Stimulated activated naive B cell treated with anti-CD40 and anti-IgM and Interleukin-4, amounts not matched to agents 10 μg/mL and 1 μg/mL and 100 μg/mL, for 72 hours (primary cell): ENCODE data around the gene HIC1.
A peak's percentile ranks its signal among the peaks of the same experiment; 100 is the strongest.

Experiments
- ATAC-seq, 2 donors: fragments of 150-1000 bp; cut with Tn5 transposase; replicated peaks; 2 replicates each; pipeline ENCODE4 v1.10.0; 2021; ENCODE audit warnings: moderate library complexity in 1 of 2
- DNase-seq: peaks from one replicate; pipeline ENCODE4 v3.0.0; 2021
- H3K27ac Mint-ChIP-seq: one replicate; pipeline ENCODE4 v1.8.0; 2022; ENCODE audit warnings: mild to moderate bottlenecking, mixed read lengths
- H3K27me3 Mint-ChIP-seq, 2 donors: one replicate each; pipeline ENCODE4 v1.8.0; 2022; ENCODE audit warnings: mixed read lengths in 2 of 2
- H3K36me3 Mint-ChIP-seq, 2 donors: one replicate each; pipeline ENCODE4 v1.8.0; 2022; ENCODE audit warnings: mixed read lengths in 2 of 2, mild to moderate bottlenecking in 1 of 2
- H3K4me1 Mint-ChIP-seq, 2 donors: one replicate each; pipeline ENCODE4 v1.8.0; 2022; ENCODE audit warnings: mixed read lengths in 2 of 2, mild to moderate bottlenecking in 1 of 2
- H3K4me3 Mint-ChIP-seq, 2 donors: one replicate each; pipeline ENCODE4 v1.8.0; 2022; ENCODE audit warnings: mild to moderate bottlenecking in 2 of 2, mixed read lengths in 2 of 2, moderate library complexity in 1 of 2
- H3K9me3 Mint-ChIP-seq, 2 donors: one replicate each; pipeline ENCODE4 v1.8.0; 2022; ENCODE audit warnings: mixed read lengths in 2 of 2, mild to moderate bottlenecking in 1 of 2

Gene HIC1

DNA sequence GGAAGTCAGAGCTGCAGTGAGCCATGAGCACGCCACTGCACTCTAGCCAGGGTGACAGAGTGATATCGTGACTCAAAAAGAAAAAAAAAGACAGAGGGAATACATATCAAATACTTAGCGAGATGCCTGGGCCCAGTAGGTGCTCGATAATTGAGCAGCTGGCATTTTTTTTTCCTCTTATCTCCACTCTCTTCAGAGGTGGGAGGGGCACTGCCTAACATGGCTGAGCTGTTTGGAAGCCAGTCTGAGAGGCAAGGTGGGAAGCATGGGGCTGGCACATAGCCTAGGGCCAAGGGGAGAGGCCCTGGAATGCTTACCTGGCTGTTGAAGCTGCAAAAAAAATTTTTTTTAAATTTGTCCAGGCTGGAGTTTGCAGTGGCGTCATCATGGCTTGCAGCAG lies 38.4 kb downstream of the HIC1 start:
- Mint-ChIP-seq H3K36me3 (peaks cover 15 to 28% of the 10 kb centered on the region in 2 donors), H3K4me1 (peaks cover 32 to 47% of the 10 kb centered on the region in 2 donors), H3K27ac (no peak overlapping the region), H3K4me3 (no peak overlapping the region), H3K27me3 (no peaks in the 10 kb centered on the region), H3K9me3 (no peaks in the 10 kb centered on the region)
- DNase-seq (no peak), ATAC-seq (no peak)

- no peaks in the 10 kb centered on the region for H3K9me3 Mint-ChIP-seq
- peaks cover 14 to 32% of the 10 kb centered on the region in 2 donors for H3K36me3 Mint-ChIP-seq
- no peak overlapping the region for H3K27ac Mint-ChIP-seq
- no peaks in the 10 kb centered on the region for H3K27me3 Mint-ChIP-seq
- ATAC-seq (peak; percentile 26 to 31), DNase-seq (no peak)
- H3K4me3 Mint-ChIP-seq: no peak overlapping the region
- H3K4me1 Mint-ChIP-seq: peaks cover 20 to 30% of the 10 kb centered on the region in 2 donors
These were observed 40.1 kb downstream of the HIC1 start for GRCh38 chr17:2094891-2095535.

- Mint-ChIP-seq H3K4me3 (no peak overlapping the region), H3K9me3 (no peaks in the 10 kb centered on the region), H3K36me3 (peaks cover 14 to 32% of the 10 kb centered on the region in 2 donors), H3K27ac (no peak overlapping the region), H3K4me1 (peaks cover 16 to 25% of the 10 kb centered on the region in 2 donors), H3K27me3 (no peaks in the 10 kb centered on the region)
- DNase-seq (no peak), ATAC-seq (no peak)
These were observed 40.6 kb downstream of the HIC1 start for GRCh38 chr17:2095536-2095910.

- peak; percentile 61 for DNase-seq
- no peaks in the 10 kb centered on the region for H3K9me3 Mint-ChIP-seq
- peak; percentile 87 to 93 for ATAC-seq
- H3K4me3 Mint-ChIP-seq: no peak overlapping the region
- H3K27me3 Mint-ChIP-seq: no peaks in the 10 kb centered on the region
- peak overlapping the region; percentile 37 for H3K27ac Mint-ChIP-seq
- H3K4me1 Mint-ChIP-seq: peaks cover 9 to 21% of the 10 kb centered on the region in 2 donors
- H3K36me3 Mint-ChIP-seq: peaks cover 18 to 30% of the 10 kb centered on the region in 2 donors
These were observed 46.8 kb downstream of the HIC1 start for GRCh38 chr17:2101448-2102257.

- ATAC-seq: no peak
- H3K27ac Mint-ChIP-seq: peak overlapping the region; percentile 69
- H3K27me3 Mint-ChIP-seq: no peaks in the 10 kb centered on the region
- no peaks in the 10 kb centered on the region for H3K9me3 Mint-ChIP-seq
- peaks cover 20 to 34% of the 10 kb centered on the region in 2 donors for H3K36me3 Mint-ChIP-seq
- no peak overlapping the region for H3K4me3 Mint-ChIP-seq
- DNase-seq: no peak
- peaks cover 11 to 22% of the 10 kb centered on the region in 2 donors for H3K4me1 Mint-ChIP-seq
These were observed 48.3 kb downstream of the HIC1 start for GRCh38 chr17:2102931-2103809.

GRCh38 chr17:2105663-2106062 lies 50.8 kb downstream of the HIC1 start:
- DNase-seq: no peak
- ATAC-seq: no peak
- Mint-ChIP-seq H3K27ac (no peak overlapping the region), H3K9me3 (no peaks in the 10 kb centered on the region), H3K4me3 (no peak overlapping the region), H3K27me3 (no peaks in the 10 kb centered on the region), H3K36me3 (peaks cover 23 to 31% of the 10 kb centered on the region in 2 donors), H3K4me1 (peaks cover 11 to 22% of the 10 kb centered on the region in 2 donors)

DNA sequence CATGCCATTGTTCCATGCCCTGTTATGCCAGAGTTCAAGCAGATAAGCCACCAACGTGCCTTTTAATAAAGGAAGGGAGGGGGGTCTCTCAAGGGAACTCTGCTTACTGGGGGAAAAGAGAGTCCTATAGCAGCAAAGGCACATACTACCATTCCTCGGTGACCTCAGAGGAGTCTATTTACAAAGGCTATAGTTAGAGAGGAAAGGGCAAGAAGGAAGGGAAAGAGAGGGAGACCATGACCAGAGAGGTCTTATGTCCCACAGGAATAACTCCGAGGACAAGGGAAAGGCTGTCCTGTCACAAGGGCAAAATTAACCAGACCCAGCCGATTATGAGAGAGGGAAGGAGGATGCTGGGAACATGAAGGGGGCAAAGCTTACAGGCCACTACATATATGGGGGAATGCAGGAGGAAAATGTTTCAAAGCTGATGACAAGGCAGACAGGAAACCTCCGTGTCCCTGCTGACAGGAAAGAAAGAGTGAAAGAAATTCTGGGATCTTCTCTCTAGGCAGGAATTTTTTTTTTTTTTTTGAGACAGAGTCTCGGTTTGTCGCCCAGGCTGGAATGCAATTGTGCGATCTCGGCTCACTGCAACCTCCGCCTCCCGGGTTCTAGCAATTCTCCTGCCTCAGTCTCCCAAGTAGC lies 51.5 kb downstream of the HIC1 start:
- Mint-ChIP-seq H3K9me3 (no peaks in the 10 kb centered on the region), H3K4me3 (no peak overlapping the region), H3K27me3 (no peaks in the 10 kb centered on the region), H3K27ac (no peak overlapping the region), H3K36me3 (peaks cover 23 to 31% of the 10 kb centered on the region in 2 donors), H3K4me1 (peaks cover 10 to 16% of the 10 kb centered on the region in 2 donors)
- DNase-seq (no peak), ATAC-seq (no peak)

GRCh38 chr17:2107050-2107449 lies 52.1 kb downstream of the HIC1 start:
- Mint-ChIP-seq H3K4me1 (peaks cover 7 to 10% of the 10 kb centered on the region in 2 donors), H3K27me3 (no peaks in the 10 kb centered on the region), H3K4me3 (no peak overlapping the region), H3K27ac (peak overlapping the region; percentile 88), H3K36me3 (peaks cover 23 to 31% of the 10 kb centered on the region in 2 donors), H3K9me3 (no peaks in the 10 kb centered on the region)
- DNase-seq: no peak
- no peak for ATAC-seq

DNA sequence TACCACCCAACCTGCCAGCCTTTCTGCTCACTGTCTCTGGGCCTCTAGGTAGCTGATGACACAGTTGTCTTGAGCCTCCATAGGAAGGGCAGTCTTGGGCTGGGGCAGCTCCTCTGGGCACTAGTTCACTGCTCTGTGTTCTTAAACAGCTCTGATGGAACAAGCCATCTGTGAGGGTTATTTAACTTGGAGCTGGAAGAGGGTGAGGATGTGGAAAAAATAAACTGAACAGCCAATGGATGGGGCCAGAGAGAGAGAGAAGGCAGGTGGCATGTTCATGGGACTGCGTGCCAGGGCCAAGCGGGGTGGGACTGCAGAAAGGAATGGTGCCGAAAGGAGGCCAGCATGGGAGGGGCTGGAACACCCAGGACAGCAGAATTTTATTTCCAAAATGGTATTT lies 52.6 kb downstream of the HIC1 start:
- H3K36me3 Mint-ChIP-seq: peaks cover 23 to 30% of the 10 kb centered on the region in 2 donors
- H3K4me1 Mint-ChIP-seq: peaks cover 7 to 9% of the 10 kb centered on the region in 2 donors
- H3K27me3 Mint-ChIP-seq: no peaks in the 10 kb centered on the region
- H3K27ac Mint-ChIP-seq: peak overlapping the region; percentile 88
- no peak overlapping the region for H3K4me3 Mint-ChIP-seq
- no peaks in the 10 kb centered on the region for H3K9me3 Mint-ChIP-seq
- DNase-seq (no peak), ATAC-seq (no peak)

DNA sequence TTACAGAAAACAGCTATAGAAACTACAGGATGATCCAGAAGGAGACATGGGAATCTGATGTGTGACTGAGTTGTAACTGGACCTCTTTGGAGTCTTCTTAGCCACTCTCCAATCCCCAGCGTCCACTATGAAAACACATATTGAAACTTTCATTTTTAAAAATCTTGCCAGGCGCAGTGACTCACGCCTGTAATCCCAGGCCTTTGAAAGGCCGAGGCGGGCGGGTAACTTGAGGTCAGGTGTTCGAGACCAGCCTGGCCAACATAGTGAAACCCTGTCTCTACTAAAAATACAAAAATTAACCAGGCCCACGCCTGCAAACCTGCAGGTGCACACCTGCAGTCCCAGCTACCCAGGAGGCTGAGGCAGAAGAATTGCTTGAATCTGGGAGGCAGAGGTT lies 53.3 kb downstream of the HIC1 start:
- Mint-ChIP-seq H3K4me3 (no peak overlapping the region), H3K27me3 (no peaks in the 10 kb centered on the region), H3K27ac (no peak overlapping the region), H3K36me3 (peaks cover 18 to 24% of the 10 kb centered on the region in 2 donors), H3K9me3 (no peaks in the 10 kb centered on the region), H3K4me1 (peaks cover 2 to 5% of the 10 kb centered on the region in 2 donors)
- no peak for DNase-seq
- ATAC-seq: no peak

- H3K9me3 Mint-ChIP-seq: no peaks in the 10 kb centered on the region
- H3K36me3 Mint-ChIP-seq: peaks cover 13 to 14% of the 10 kb centered on the region in 2 donors
- H3K27me3 Mint-ChIP-seq: no peaks in the 10 kb centered on the region
- ATAC-seq: no peak
- no peak overlapping the region for H3K27ac Mint-ChIP-seq
- H3K4me3 Mint-ChIP-seq: no peak overlapping the region
- H3K4me1 Mint-ChIP-seq: peaks cover 2 to 5% of the 10 kb centered on the region in 2 donors
- no peak for DNase-seq
These were observed 55.5 kb downstream of the HIC1 start for GRCh38 chr17:2110436-2110835.

- H3K4me3 Mint-ChIP-seq: no peak overlapping the region
- ATAC-seq: no peak
- H3K36me3 Mint-ChIP-seq: peaks cover 10 to 15% of the 10 kb centered on the region in 2 donors
- no peaks in the 10 kb centered on the region for H3K27me3 Mint-ChIP-seq
- H3K9me3 Mint-ChIP-seq: no peaks in the 10 kb centered on the region
- H3K27ac Mint-ChIP-seq: no peak overlapping the region
- peaks cover 2 to 7% of the 10 kb centered on the region in 2 donors for H3K4me1 Mint-ChIP-seq
- no peak for DNase-seq
These were observed 56.8 kb downstream of the HIC1 start for GRCh38 chr17:2111691-2112090.
